Effector memory CD8-positive, alpha-beta T cell (primary cell): ENCODE measurements around the gene FAM20A.
A peak's percentile ranks its signal among the peaks of the same experiment; 100 is the strongest.

ENCODE experiments used
- ATAC-seq: fragments of 150-1000 bp; cut with Tn5 transposase; replicated peaks from 2 replicates; pipeline ENCODE4 v1.10.0; 2021; ENCODE audit warnings: mild to moderate bottlenecking, moderate library complexity
- DNase-seq, 3 experiments: peaks; one replicate each; pipeline ENCODE4 v3.0.0; 2021
- H3K27ac Mint-ChIP-seq, 2 donors: one replicate each; pipeline ENCODE4 v1.8.0; 2022; ENCODE audit warnings: mild to moderate bottlenecking in 2 of 2, mixed read lengths in 2 of 2, moderate library complexity in 2 of 2
- H3K27me3 Mint-ChIP-seq, 2 donors: one replicate each; pipeline ENCODE4 v1.8.0; 2022; ENCODE audit warnings: mixed read lengths in 2 of 2
- H3K36me3 Mint-ChIP-seq: one replicate; pipeline ENCODE4 v1.8.0; 2022; ENCODE audit warnings: mild to moderate bottlenecking, moderate library complexity, mixed read lengths; ENCODE audit not compliant: insufficient read depth
- H3K4me1 Mint-ChIP-seq, 2 donors: one replicate each; pipeline ENCODE4 v1.8.0; 2022; ENCODE audit warnings: low read depth in 2 of 2, mixed read lengths in 2 of 2
- H3K4me3 Mint-ChIP-seq, 2 donors: one replicate each; pipeline ENCODE4 v1.8.0; 2022; ENCODE audit warnings: mild to moderate bottlenecking in 2 of 2, mixed read lengths in 2 of 2, moderate library complexity in 2 of 2
- H3K9me3 Mint-ChIP-seq, 2 donors: one replicate each; pipeline ENCODE4 v1.8.0; 2022; ENCODE audit warnings: mixed read lengths in 2 of 2

Gene FAM20A

GRCh38 chr17:68602289-68602688, 1.1 kb upstream of the FAM20A start:
- Mint-ChIP-seq H3K27me3 (peaks cover 66 to 76% of the 10 kb centered on the region in 2 donors), H3K9me3 (no peaks in the 10 kb centered on the region), H3K36me3 (no peaks in the 10 kb centered on the region), H3K4me3 (peak overlapping the region in 1 of 2 donors; percentile 57), H3K27ac (no peak overlapping the region), H3K4me1 (peaks cover 4 to 7% of the 10 kb centered on the region in 2 donors)
- DNase-seq (no peak), ATAC-seq (no peak)

GRCh38 chr17:68601565-68602288, 560 bp upstream of the FAM20A start:
- no peak for ATAC-seq
- DNase-seq = no peak
- Mint-ChIP-seq H3K36me3 (no peaks in the 10 kb centered on the region), H3K27ac (no peak overlapping the region), H3K4me1 (peaks cover 4 to 7% of the 10 kb centered on the region in 2 donors), H3K27me3 (peaks cover 68 to 82% of the 10 kb centered on the region in 2 donors), H3K9me3 (no peaks in the 10 kb centered on the region), H3K4me3 (peak overlapping the region; percentile 57 to 60)

GRCh38 chr17:68600067-68600930, 868 bp downstream of the FAM20A start:
- peaks cover 75 to 84% of the 10 kb centered on the region in 2 donors for H3K27me3 Mint-ChIP-seq
- no peak for DNase-seq
- H3K27ac Mint-ChIP-seq = no peak overlapping the region
- H3K9me3 Mint-ChIP-seq = no peaks in the 10 kb centered on the region
- H3K4me3 Mint-ChIP-seq = peak overlapping the region; percentile 68 to 84
- peaks cover 6 to 7% of the 10 kb centered on the region in 2 donors for H3K4me1 Mint-ChIP-seq
- no peak for ATAC-seq
- H3K36me3 Mint-ChIP-seq = no peaks in the 10 kb centered on the region

- Mint-ChIP-seq H3K27me3 (peaks cover 75 to 84% of the 10 kb centered on the region in 2 donors), H3K36me3 (no peaks in the 10 kb centered on the region), H3K9me3 (no peaks in the 10 kb centered on the region), H3K4me1 (peaks cover 6 to 7% of the 10 kb centered on the region in 2 donors), H3K4me3 (peak overlapping the region; percentile 68 to 84), H3K27ac (no peak overlapping the region)
- DNase-seq (no peak), ATAC-seq (no peak)
Observed at GRCh38 chr17:68599552-68600066, 1.6 kb downstream of the FAM20A start.

- ATAC-seq (no peak), DNase-seq (no peak)
- Mint-ChIP-seq H3K27me3 (peaks cover 80 to 87% of the 10 kb centered on the region in 2 donors), H3K27ac (no peak overlapping the region), H3K36me3 (no peaks in the 10 kb centered on the region), H3K4me1 (peaks cover 6 to 7% of the 10 kb centered on the region in 2 donors), H3K9me3 (no peaks in the 10 kb centered on the region), H3K4me3 (peak overlapping the region in 1 of 2 donors; percentile 84)
Observed at GRCh38 chr17:68599091-68599490, 2.1 kb downstream of the FAM20A start.

- no peaks in the 10 kb centered on the region for H3K9me3 Mint-ChIP-seq
- ATAC-seq (no peak), DNase-seq (no peak)
- H3K27ac Mint-ChIP-seq = no peak overlapping the region
- H3K4me3 Mint-ChIP-seq = no peak overlapping the region
- peaks cover 81 to 88% of the 10 kb centered on the region in 2 donors for H3K27me3 Mint-ChIP-seq
- H3K36me3 Mint-ChIP-seq = no peaks in the 10 kb centered on the region
- peaks cover 6 to 7% of the 10 kb centered on the region in 2 donors for H3K4me1 Mint-ChIP-seq
Observed at GRCh38 chr17:68598545-68598961, 2.6 kb downstream of the FAM20A start.

GRCh38 chr17:68598074-68598473, 3.1 kb downstream of the FAM20A start:
- Mint-ChIP-seq H3K4me3 (no peak overlapping the region), H3K36me3 (no peaks in the 10 kb centered on the region), H3K27ac (no peak overlapping the region), H3K27me3 (peaks cover 81 to 88% of the 10 kb centered on the region in 2 donors), H3K9me3 (no peaks in the 10 kb centered on the region), H3K4me1 (peaks cover 6 to 7% of the 10 kb centered on the region in 2 donors)
- no peak for ATAC-seq
- DNase-seq = no peak

GRCh38 chr17:68596411-68596945, 4.7 kb downstream of the FAM20A start:
- DNase-seq (no peak), ATAC-seq (no peak)
- H3K27ac Mint-ChIP-seq = no peak overlapping the region
- H3K36me3 Mint-ChIP-seq = no peaks in the 10 kb centered on the region
- H3K27me3 Mint-ChIP-seq = peaks cover 72 to 88% of the 10 kb centered on the region in 2 donors
- peaks cover 4 to 6% of the 10 kb centered on the region in 2 donors for H3K4me1 Mint-ChIP-seq
- no peak overlapping the region for H3K4me3 Mint-ChIP-seq
- no peaks in the 10 kb centered on the region for H3K9me3 Mint-ChIP-seq

- Mint-ChIP-seq H3K4me1 (peaks cover 4 to 6% of the 10 kb centered on the region in 2 donors), H3K36me3 (no peaks in the 10 kb centered on the region), H3K4me3 (no peak overlapping the region), H3K27ac (no peak overlapping the region), H3K27me3 (peaks cover 73 to 89% of the 10 kb centered on the region in 2 donors), H3K9me3 (no peaks in the 10 kb centered on the region)
- no peak for ATAC-seq
- no peak for DNase-seq
Observed at GRCh38 chr17:68595986-68596385, 5.2 kb downstream of the FAM20A start.

- Mint-ChIP-seq H3K4me3 (no peak overlapping the region), H3K36me3 (no peaks in the 10 kb centered on the region), H3K27ac (no peak overlapping the region), H3K4me1 (peaks cover 4 to 6% of the 10 kb centered on the region in 2 donors), H3K9me3 (no peaks in the 10 kb centered on the region), H3K27me3 (peaks cover 78 to 94% of the 10 kb centered on the region in 2 donors)
- no peak for DNase-seq
- ATAC-seq = no peak
Observed at GRCh38 chr17:68595496-68595895, 5.7 kb downstream of the FAM20A start.

GRCh38 chr17:68594552-68594951, 6.6 kb downstream of the FAM20A start:
- Mint-ChIP-seq H3K36me3 (no peaks in the 10 kb centered on the region), H3K27me3 (peaks cover 74 to 89% of the 10 kb centered on the region in 2 donors), H3K9me3 (no peaks in the 10 kb centered on the region), H3K27ac (no peak overlapping the region), H3K4me3 (no peak overlapping the region), H3K4me1 (peaks cover under 1 to 4% of the 10 kb centered on the region in 2 donors)
- ATAC-seq = no peak
- DNase-seq = no peak

- H3K36me3 Mint-ChIP-seq = no peaks in the 10 kb centered on the region
- H3K4me1 Mint-ChIP-seq = peaks cover 0 to 2% of the 10 kb centered on the region in 2 donors
- no peaks in the 10 kb centered on the region for H3K9me3 Mint-ChIP-seq
- DNase-seq (no peak), ATAC-seq (no peak)
- peaks cover 59 to 80% of the 10 kb centered on the region in 2 donors for H3K27me3 Mint-ChIP-seq
- H3K4me3 Mint-ChIP-seq = no peak overlapping the region
- H3K27ac Mint-ChIP-seq = no peak overlapping the region
Observed at GRCh38 chr17:68592682-68593641, 8.2 kb downstream of the FAM20A start.
